K562 (cell line): ENCODE measurements around the gene TMEM106B. TPM values are rescaled to one million over a fixed set of nuclear protein-coding genes. Genes with fewer than 3 reads are reported as not detected.
A peak's percentile ranks its signal among the peaks of the same experiment; 100 is the strongest.

Experiments used
- ATAC-seq: fragments of 200-7000 bp; cut with Tn5 transposase; 3 replicates; pipeline ENCODE4 v1.9.1; 2020; ENCODE audit warnings: moderate library complexity
- BruUV-seq: library from RNA; stranded (reverse); fragments of 400-500 nt; replicated peaks from 2 replicates; lab custom pipeline; 2021; lab: Mats Ljungman, UMichigan
- CTCF ChIA-PET: fragments of 300-600 bp; formaldehyde crosslinking; extraction: SDS; loops from one replicate; lab custom pipeline; 2021; ENCODE audit warnings: low intra/inter-chr PET ratio; lab: Yijun Ruan, JAX
- POLR2A ChIA-PET: fragments of 300-600, 350-650 bp; sonication (Branson Sonifier 250); formaldehyde crosslinking; extraction: SDS; loops from one replicate; lab custom pipeline; 2021; ENCODE audit warnings: antibody characterized with exemption, inconsistent platforms; lab: Yijun Ruan, JAX
- DNase-seq, 4 experiments: peaks; one replicate each; pipeline versions ENCODE4 v3.0.0 to v3.0.0-alpha.2; 2011 to 2018; ENCODE audit warnings: low spot score in 3 of 4, mixed read lengths in 3 of 4; ENCODE audit errors: extremely low read depth in 1 of 4
- FAIRE-seq: peaks from 2 replicates; lab custom pipeline; 2011; peaks lifted over from hg19 to GRCh38; lab: Jason Lieb, UNC
- H2AFZ ChIP-seq: 2 replicates; pipeline ENCODE4 v1.6.0; 2011; ENCODE audit warnings: low read depth, low read length, control low read depth, inconsistent platforms
- H3K27ac ChIP-seq: fragments of 200-600 bp; 3 replicates; pipeline ENCODE4 v1.8.0; 2011; ENCODE audit warnings: low read depth, mild to moderate bottlenecking, control low read depth, inconsistent platforms, low read length, moderate library complexity, mixed read lengths; ENCODE audit errors: extremely low read depth
- H3K27me3 ChIP-seq, 2 experiments: fragments of 300-600 bp in 1 of 2; 2 replicates in 1 of 2; 3 replicates in 1 of 2; pipeline versions ENCODE4 v1.6.0 to v1.8.0; 2011; ENCODE audit warnings: inconsistent platforms in 2 of 2, low read length in 2 of 2, mild to moderate bottlenecking in 1 of 2, mixed read lengths in 1 of 2, moderate library complexity in 1 of 2; ENCODE audit not compliant: control insufficient read depth in 2 of 2, insufficient read depth in 2 of 2
- H3K36me3 ChIP-seq: fragments of 300-600 bp; 3 replicates; pipeline ENCODE4 v1.8.0; 2011; ENCODE audit warnings: mild to moderate bottlenecking, low read length, inconsistent platforms; ENCODE audit not compliant: control insufficient read depth, insufficient read depth
- H3K4me1 ChIP-seq, 2 experiments: fragments of 200-600 bp in 1 of 2; replicated peaks in 1 of 2; 2 replicates in 1 of 2; 3 replicates in 1 of 2; pipeline versions ENCODE4 v1.5.1 to v1.8.0; 2011; ENCODE audit warnings: inconsistent platforms in 2 of 2, low read length in 2 of 2, mild to moderate bottlenecking in 1 of 2, mixed read lengths in 1 of 2, moderate library complexity in 1 of 2; ENCODE audit not compliant: control insufficient read depth in 2 of 2, insufficient read depth in 2 of 2
- H3K4me2 ChIP-seq: 2 replicates; pipeline ENCODE4 v1.6.1; 2011; ENCODE audit warnings: low read length, control low read depth, inconsistent platforms, mixed read lengths; ENCODE audit not compliant: insufficient read depth
- H3K4me3 ChIP-seq: fragments of 200-600 bp; sonication (generic), shearing (Covaris generic); 2 replicates; pipeline ENCODE4 v1.5.1; 2016; ENCODE audit warnings: control low read depth, inconsistent platforms
- H3K79me2 ChIP-seq: fragments of 200-600 bp; 3 replicates; pipeline ENCODE4 v1.8.0; 2011; ENCODE audit warnings: low read length, inconsistent platforms; ENCODE audit not compliant: control insufficient read depth, insufficient read depth
- H3K9ac ChIP-seq, 2 experiments: 2 replicates each; pipeline versions ENCODE4 v1.6.0 to v1.6.1; 2011; ENCODE audit warnings: low read depth in 2 of 2, low read length in 2 of 2, control low read depth in 1 of 2, inconsistent platforms in 1 of 2, mild to moderate bottlenecking in 1 of 2, mixed read lengths in 1 of 2; ENCODE audit not compliant: insufficient read depth in 1 of 2
- H3K9me1 ChIP-seq: one replicate; pipeline ENCODE4 v1.6.0; 2011; ENCODE audit warnings: inconsistent platforms, mild to moderate bottlenecking, low read length, moderate library complexity; ENCODE audit not compliant: control insufficient read depth, insufficient read depth
- H3K9me3 ChIP-seq: replicated peaks from 2 replicates; pipeline ENCODE4 v1.5.1; 2011; ENCODE audit warnings: low read depth, low read length, inconsistent platforms; ENCODE audit not compliant: control insufficient read depth, insufficient read depth
- H4K20me1 ChIP-seq: replicated peaks from 2 replicates; pipeline ENCODE4 v1.6.1; 2011; ENCODE audit warnings: low read length, inconsistent platforms, mixed read lengths; ENCODE audit not compliant: control insufficient read depth, insufficient read depth
- CBX3 ChIP-seq, 2 experiments: IDR thresholded peaks; 1 replicate in 1 of 2; 2 replicates in 1 of 2; pipeline ENCODE4 v1.6.1; 2012; ENCODE audit warnings: inconsistent platforms in 2 of 2, low read length in 2 of 2, borderline replicate concordance in 1 of 2, control low read depth in 1 of 2
- CTCF ChIP-seq, 3 experiments: IDR thresholded peaks in 2 of 3; conservative IDR thresholded peaks in 1 of 3; 2 replicates each; pipeline ENCODE4 v1.5.1; 2011 to 2012; ENCODE audit warnings: low read length in 3 of 3, mild to moderate bottlenecking in 3 of 3, control low read depth in 2 of 3, improper control_type of control experiment in 1 of 3, inconsistent platforms in 1 of 3, low read depth in 1 of 3, mixed read lengths in 1 of 3, moderate library complexity in 1 of 3; ENCODE audit not compliant: insufficient read depth in 2 of 3
- RAD21 ChIP-seq, 2 experiments: fragments of 250-450 bp in 1 of 2; fragments of 450-650 bp in 1 of 2; sonication (Bioruptor Pico) in 1 of 2; formaldehyde crosslinking in 1 of 2; IDR thresholded peaks in 1 of 2; conservative IDR thresholded peaks in 1 of 2; 2 replicates each; pipeline versions ENCODE4 v1.4.0 to v1.8.0; 2020 to 2022; ENCODE audit warnings: mild to moderate bottlenecking in 2 of 2, moderate library complexity in 1 of 2
- ZNF780A ChIP-seq: fragments of 250-450 bp; sonication (Bioruptor Pico); IDR thresholded peaks from 2 replicates; pipeline ENCODE4 v1.5.0; 2021; ENCODE audit warnings: mild to moderate bottlenecking
- WGBS: fragments of 100-300 bp; shearing (Covaris generic); methylation state at CpG from one replicate; pipeline ENCODE4 v1.1.6; 2016; ENCODE audit warnings: low coverage, mixed read lengths; ENCODE audit not compliant: insufficient coverage; ENCODE audit errors: missing lambda C conversion rate; 5-methylcytosine and 5-hydroxymethylcytosine counted together
- in situ Hi-C: fragments of 300-500 bp; cut with MboI; formaldehyde crosslinking; loops from 4 replicates; pipeline ENCODE4 v1.15.0; 2018; ENCODE audit warnings: inconsistent platforms, mixed read lengths
- intact Hi-C: fragments of 100-400 bp; cut with micrococcal nuclease; formaldehyde crosslinking; loops from 2 replicates; pipeline ENCODE4 v1.14.2; 2022
- polyA plus RNA-seq, 8 experiments: library from polyadenylated mRNA; depleted of rRNA in 4 of 8; stranded (reverse) in 5 of 8; unstranded in 3 of 8; fragments of >200 nt; fragmentation: Nextera tagmentation in 2 of 8; fragmentation: Illumina TruSeq in 1 of 8; extraction: Ambion mirVana in 2 of 8; extraction: Trizol in 1 of 8; gene quantifications; 2 replicates each; pipeline versions ENCODE4 v1.2.1 to v1.2.3, GENCODE V29; 2011 to 2014; ENCODE audit warnings: inconsistent platforms in 1 of 8, missing spikeins in 1 of 8
- total RNA-seq, 7 experiments: library from RNA; depleted of rRNA in 6 of 7; stranded (reverse); fragments of >200 nt in 6 of 7; fragmentation: Illumina TruSeq in 2 of 7; extraction: Trizol in 2 of 7; gene quantifications; 2 replicates each; pipeline versions ENCODE4 v1.2.1 to v1.2.3, GENCODE V29; 2011 to 2021; ENCODE audit warnings: low replicate concordance in 1 of 7

The TMEM106B gene
- total and polyA plus RNA-seq, 9 of the 15 experiments (the other 6 are each of a cell fraction or from before 2014, with no cell fraction given), result 8.6 to 30.4 (median 18.7) TPM

GRCh38 chr7:12291870-12292269 is 80.8 kb downstream of the TMEM106B start:
- POLR2A ChIA-PET, result interaction anchor here (0.6 kb wide), 1 partner anchor 59 kb away, joined by 3 read pairs; no protein-coding TSS in a partner anchor
- H2AFZ ChIP-seq, result no peak overlapping the region
- intact Hi-C loops (no loop called here), in situ Hi-C loops (no loop called here)
- DNase-seq (peak in 1 of 4 experiments; percentile 17), FAIRE-seq (peak; percentile 72), ATAC-seq (peak; percentile 73)
- H3K36me3 ChIP-seq, result no peaks in the 10 kb centered on the region
- no peaks in the 10 kb centered on the region for H3K79me2 ChIP-seq
- CTCF ChIA-PET, result interaction anchor here (0.7 kb wide), 1 partner anchor 158 kb away, joined by 3 read pairs; no protein-coding TSS in a partner anchor
- H3K27me3 ChIP-seq, result peaks cover 0 to 4% of the 10 kb centered on the region in 2 experiments; a peak in 1 of 5 replicates
- no peaks in the 10 kb centered on the region for H3K9me1 ChIP-seq
- 0% methylated on average over 1 of the region's 1 CpG for WGBS
- no peak overlapping the region for H3K4me2 ChIP-seq
- H3K9ac ChIP-seq, result no peak overlapping the region
- no TSS peak for BruUV-seq
- H4K20me1 ChIP-seq, result no peaks in the 10 kb centered on the region
- no peaks in the 10 kb centered on the region; the same call in 1 of the 2 replicates for H3K9me3 ChIP-seq
- no peak overlapping the region for H3K4me3 ChIP-seq
- TF ChIP-seq CBX3 (IDR thresholded peaks at IDR 0.05; ENCODE audit: borderline replicate concordance in 1 of 2, low read length in 2 of 2), result 0 out of 3 replicates have a peak, but pooled peaks of 1 of the 2 experiments have one; percentile 1
- TF ChIP-seq RAD21 (CRISPR knock-in tag; conservative IDR thresholded peaks at IDR 0.05 in 1 of 2, IDR thresholded peaks at IDR 0.05 in 1 of 2), result peak in 1 of 2 experiments; percentile 29; a peak in 2 of 4 replicates
- no peak for TF ChIP-seq ZNF780A (CRISPR knock-in tag)
- TF ChIP-seq CTCF (IDR thresholded peaks at IDR 0.05 in 2 of 3, conservative IDR thresholded peaks at IDR 0.05 in 1 of 3; ENCODE audit: insufficient read depth in 2 of 3, low read depth in 1 of 3, low read length in 3 of 3), result peak; percentile 35 to 49 (median 40); a peak in 5 of 6 replicates
- no peak overlapping the region for H3K27ac ChIP-seq
- no peaks in the 10 kb centered on the region for H3K4me1 ChIP-seq

Other genes starting within 250 kb of the TMEM106B start
- 58.9 and 63.1 TPM in 2 replicates for gene VWDE, start 192.6 kb downstream of the TMEM106B start, total RNA-seq (2014; rRNA removed)
- 125 and 149 TPM in 2 replicates for gene VWDE, start 192.6 kb downstream of the TMEM106B start, total RNA-seq (2014; rRNA removed; fragmentation: Illumina TruSeq; extraction: Trizol)
- gene VWDE, start 192.6 kb downstream of the TMEM106B start, total RNA-seq (2015; rRNA removed; fragmentation: Illumina TruSeq; extraction: Trizol), result 99.5 and 99.6 TPM in 2 replicates
- 89.3 and 92.6 TPM in 2 replicates for gene VWDE, start 192.6 kb downstream of the TMEM106B start, total RNA-seq (2021)
- gene VWDE, start 192.6 kb downstream of the TMEM106B start, polyA plus RNA-seq (2011; rRNA removed), result 154 and 162 TPM in 2 replicates
- gene VWDE, start 192.6 kb downstream of the TMEM106B start, polyA plus RNA-seq (2014; fragmentation: Illumina TruSeq; extraction: Trizol), result 88.5 and 95.2 TPM in 2 replicates
- gene VWDE, start 192.6 kb downstream of the TMEM106B start, polyA plus RNA-seq (2014; fragmentation: Nextera tagmentation; extraction: Ambion mirVana), result 10 to 100 TPM; 40.6 to 51.0 TPM
- gene VWDE, start 192.6 kb downstream of the TMEM106B start, polyA plus RNA-seq (2014; rRNA removed), result 89.6 and 116 TPM in 2 replicates